B cell (primary cell): ENCODE data around the gene DGKQ. TPM values are rescaled to one million over a fixed set of nuclear protein-coding genes. Genes with fewer than 3 reads are reported as not detected.

ENCODE experiments used
- ATAC-seq: fragments of 200-7000 bp; cut with Tn5 transposase; one replicate; pipeline ENCODE4 v1.10.0; 2021; ENCODE audit warnings: low read depth, mild to moderate bottlenecking, moderate number of reproducible peaks, moderate library complexity
- CTCF ChIA-PET: fragments of 350-600 bp; sonication (Branson Sonifier 250); formaldehyde crosslinking; loops from one replicate; lab custom pipeline; 2021; ENCODE audit warnings: antibody characterized with exemption, inconsistent platforms; lab: Charles Lee
- POLR2A ChIA-PET: fragments of 350-600 bp; sonication (Branson Sonifier 250); formaldehyde crosslinking; loops from one replicate; lab custom pipeline; 2021; ENCODE audit warnings: antibody characterized with exemption; lab: Charles Lee
- DNase-seq: peaks from one replicate; pipeline ENCODE4 v3.0.0; 2013
- H2AFZ ChIP-seq: 2 replicates; pipeline ENCODE4 v1.6.1; 2012; ENCODE audit warnings: mild to moderate bottlenecking, low read depth, low read length; ENCODE audit not compliant: insufficient read depth, poor library complexity, severe bottlenecking
- H3K27ac ChIP-seq, 2 donors: 1 replicate in 1 of 2; 2 replicates in 1 of 2; pipeline ENCODE4 v1.5.1; 2012 to 2013; ENCODE audit warnings: low read length in 2 of 2, mild to moderate bottlenecking in 2 of 2, moderate library complexity in 1 of 2
- H3K27me3 ChIP-seq, 4 experiments: fragments of 200-600 bp in 1 of 4; sonication (generic) in 1 of 4; replicated peaks in 1 of 4; 1 replicate in 2 of 4; 2 replicates in 2 of 4; pipeline versions ENCODE4 v1.6.1 to v1.7.0; 2013 to 2016; ENCODE audit warnings: low read length in 3 of 4, mild to moderate bottlenecking in 2 of 4, mixed read lengths in 1 of 4, moderate library complexity in 1 of 4; ENCODE audit not compliant: insufficient read depth in 4 of 4, control insufficient read depth in 3 of 4; ENCODE audit errors: control extremely low read depth in 1 of 4
- H3K36me3 ChIP-seq, 2 experiments: replicated peaks in 1 of 2; 1 replicate in 1 of 2; 2 replicates in 1 of 2; pipeline versions ENCODE4 v1.6.1 to v1.7.1; 2013; ENCODE audit warnings: low read length in 1 of 2; ENCODE audit not compliant: insufficient read depth in 2 of 2, control insufficient read depth in 1 of 2; ENCODE audit errors: control extremely low read depth in 1 of 2, extremely low read depth in 1 of 2
- H3K4me1 ChIP-seq, 2 donors: fragments of 200-600 bp in 1 of 2; sonication (generic) in 1 of 2; 1 replicate in 1 of 2; 2 replicates in 1 of 2; pipeline versions ENCODE4 v1.5.1 to v1.6.1; 2013 to 2017; ENCODE audit warnings: low read length in 2 of 2; ENCODE audit not compliant: control insufficient read depth in 2 of 2, insufficient read depth in 2 of 2
- H3K4me2 ChIP-seq: replicated peaks from 2 replicates; pipeline ENCODE3; 2012; ENCODE audit warnings: mild to moderate bottlenecking, low read depth, low read length; ENCODE audit not compliant: poor library complexity, severe bottlenecking
- H3K4me3 ChIP-seq, 5 experiments: fragments of 200-600 bp in 1 of 5; sonication (generic) in 1 of 5; 1 replicate in 3 of 5; 2 replicates in 2 of 5; pipeline versions ENCODE4 v1.5.1 to v1.7.0; 2011 to 2016; ENCODE audit warnings: low read length in 4 of 5, mild to moderate bottlenecking in 4 of 5, low read depth in 2 of 5, control low read depth in 1 of 5, moderate library complexity in 1 of 5; ENCODE audit not compliant: insufficient read depth in 1 of 5; ENCODE audit errors: control extremely low read depth in 1 of 5, extremely low read depth in 1 of 5
- H3K79me2 ChIP-seq: fragments of 200-600 bp; sonication (generic); one replicate; pipeline ENCODE4 v1.6.0; 2016; ENCODE audit warnings: low read length; ENCODE audit not compliant: control insufficient read depth, insufficient read depth
- H3K9ac ChIP-seq: fragments of 200-600 bp; sonication (generic); 2 replicates; pipeline ENCODE4 v1.6.1; 2017; ENCODE audit warnings: mild to moderate bottlenecking, low read length, moderate library complexity
- H3K9me3 ChIP-seq, 3 donors: one replicate each; pipeline versions ENCODE4 v1.6.1 to v1.7.1; 2013; ENCODE audit warnings: low read length in 2 of 3; ENCODE audit not compliant: control insufficient read depth in 2 of 3, insufficient read depth in 1 of 3; ENCODE audit errors: control extremely low read depth in 1 of 3
- H4K20me1 ChIP-seq: 2 replicates; pipeline ENCODE4 v1.6.0; 2012; ENCODE audit warnings: mild to moderate bottlenecking, low read length; ENCODE audit not compliant: insufficient read depth, control insufficient read depth, poor library complexity, severe bottlenecking
- H3K27ac Mint-ChIP-seq: one replicate; pipeline ENCODE4 v1.8.0; 2021; ENCODE audit warnings: mixed read lengths
- H3K27me3 Mint-ChIP-seq: one replicate; pipeline ENCODE4 v1.8.0; 2021; ENCODE audit warnings: mixed read lengths
- H3K4me1 Mint-ChIP-seq: one replicate; pipeline ENCODE4 v1.8.0; 2021; ENCODE audit warnings: mixed read lengths
- H3K4me3 Mint-ChIP-seq: one replicate; pipeline ENCODE4 v1.8.0; 2021; ENCODE audit warnings: mixed read lengths
- H3K9me3 Mint-ChIP-seq: one replicate; pipeline ENCODE4 v1.8.0; 2022; ENCODE audit warnings: mixed read lengths; ENCODE audit not compliant: insufficient read depth
- CTCF ChIP-seq: fragments of 200-600 bp; IDR thresholded peaks from one replicate; pipeline ENCODE4 v1.8.0; 2022; ENCODE audit warnings: antibody characterized with exemption, mild to moderate bottlenecking
- EZH2 ChIP-seq: IDR thresholded peaks from 2 replicates; pipeline ENCODE4 v1.6.1; 2012; ENCODE audit warnings: borderline replicate concordance, low read depth, mild to moderate bottlenecking, moderate library complexity, low read length; ENCODE audit not compliant: insufficient read depth, poor library complexity, severe bottlenecking
- WGBS: methylation state at CpG from one replicate; pipeline ENCODE4 v1.1.5; 2013; ENCODE audit warnings: missing lambda C conversion rate; ENCODE audit not compliant: insufficient coverage; 5-methylcytosine and 5-hydroxymethylcytosine counted together
- intact Hi-C: fragments of 100-400 bp; cut with micrococcal nuclease; formaldehyde crosslinking; loops from one replicate; pipeline ENCODE4 v1.10.0; 2022
- polyA plus RNA-seq: library from polyadenylated mRNA; depleted of rRNA; stranded (reverse); fragments of >200 nt; gene quantifications from 2 replicates; pipeline ENCODE4 v1.2.3, GENCODE V29; 2012
- total RNA-seq, 2 donors: library from RNA; stranded (reverse); fragments of 120-200 nt in 1 of 2; gene quantifications; 1 replicate in 1 of 2; 2 replicates in 1 of 2; pipeline versions ENCODE4 v1.2.3 to v1.2.4, GENCODE V29; 2013 to 2022

The DGKQ gene
- total and polyA plus RNA-seq, 2 donors (not counting 1 experiment from before 2014, with no cell fraction given), result 22.6 to 30.4 TPM

GRCh38 chr4:986879-987623 is 13.7 kb upstream of the DGKQ start, which contains the start of gene IDUA:
TSS of gene IDUA (plus strand) at chr4:987044. CDS start at chr4:987085, 41 bp downstream.
- Histone ChIP-seq H3K4me2 (peak within 1 kb of the TSS; percentile 86), H3K9ac (peak within 1 kb of the TSS; percentile 71), H3K36me3 (no peaks in the 10 kb centered on the region), H3K4me3 (peak within 1 kb of the TSS; percentile 52 to 83 (median 68)), H3K9me3 (no peaks in the 10 kb centered on the region), H2AFZ (peak within 1 kb of the TSS; percentile 92), H3K27ac (peak within 1 kb of the TSS; percentile 19 to 76), H3K4me1 (peaks cover 25 to 26% of the 10 kb centered on the region in 2 donors), H3K79me2 (peaks cover 15% of the 10 kb centered on the region), H4K20me1 (peaks cover 14% of the 10 kb centered on the region), H3K27me3 (no peaks in the 10 kb centered on the region)
- Mint-ChIP-seq H3K27ac (peak within 1 kb of the TSS; percentile 88), H3K4me3 (peak within 1 kb of the TSS; percentile 91), H3K4me1 (peaks cover 23% of the 10 kb centered on the region), H3K27me3 (no peaks in the 10 kb centered on the region), H3K9me3 (no peaks in the 10 kb centered on the region)
- TF ChIP-seq EZH2, result no peak
- TF ChIP-seq CTCF, result peak; percentile 82
- peak; percentile 93 for DNase-seq
- intact Hi-C loops, result loop anchor here (1.0 to 10.0 kb wide), 10 partner anchors 14 to 742 kb away; partner anchors contain the start of genes DGKQ, FGFRL1, GAK and TMEM175
- 1% methylated on average over 68 of the region's 69 CpGs for WGBS
- peak; percentile 84 for ATAC-seq
- ChIA-PET POLR2A (interaction anchor here (0.5 to 1.7 kb wide), 9 partner anchors 23 to 313 kb away, joined by 3 to 8 read pairs (median 4); partner anchors contain the start of genes ATP5ME, FGFRL1, GAK and MYL5), CTCF (interaction anchor here (0.8 to 6.7 kb wide), 30 partner anchors 11 to 745 kb away, joined by 3 to 90 read pairs (median 4); partner anchors contain the start of genes ATP5ME, DGKQ, GAK and MYL5)
